GM21528 (cell line): ENCODE data around the gene KCNQ1OT1.

Source experiments
- ATAC-seq: cut with Tn5 transposase; IDR thresholded peaks from one replicate; pipeline ENCODE4 v1.9.1; 2021; ENCODE audit warnings: mild to moderate bottlenecking, moderate library complexity; ENCODE audit not compliant: unreplicated experiment, low FRiP score

The KCNQ1OT1 gene

DNA sequence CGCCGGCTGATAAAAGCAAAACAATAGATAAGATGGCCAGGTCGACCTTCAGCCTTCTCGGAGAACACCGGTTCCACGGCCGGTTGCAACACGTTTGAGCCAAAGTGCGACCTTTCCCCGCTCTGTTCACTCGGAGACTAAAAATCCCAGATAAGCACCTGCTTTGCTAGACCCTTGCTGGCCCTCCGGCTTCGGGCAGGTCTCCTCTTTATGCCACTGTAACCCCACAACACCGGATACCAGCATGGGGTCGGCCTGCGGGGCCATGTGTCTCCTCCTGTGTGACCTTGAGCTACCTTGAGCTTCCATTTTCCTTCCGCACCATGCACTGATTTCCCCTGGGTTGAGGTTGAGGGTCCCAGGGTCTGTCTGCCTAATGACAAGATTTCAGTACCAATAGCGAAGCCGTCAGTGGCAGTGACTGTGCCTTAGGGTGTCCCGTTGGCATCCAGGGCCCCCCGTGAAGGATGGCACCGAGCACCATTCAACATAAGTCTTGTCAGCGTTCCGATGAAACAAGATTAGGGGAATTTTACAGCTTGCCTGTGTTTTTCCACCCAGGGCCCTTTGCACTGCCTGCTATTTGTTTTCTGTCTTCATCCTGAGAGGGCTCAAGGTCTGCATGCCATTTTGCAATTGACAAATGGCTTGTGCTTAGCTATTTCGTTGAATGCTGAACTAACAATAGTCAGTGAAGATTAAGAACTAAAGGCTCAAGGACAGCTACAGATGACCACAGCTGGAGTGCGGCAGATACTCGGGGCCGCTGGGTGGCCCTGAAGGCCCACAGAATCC, 136.4 kb downstream of the KCNQ1OT1 start:
- ATAC-seq, result no peak

DNA sequence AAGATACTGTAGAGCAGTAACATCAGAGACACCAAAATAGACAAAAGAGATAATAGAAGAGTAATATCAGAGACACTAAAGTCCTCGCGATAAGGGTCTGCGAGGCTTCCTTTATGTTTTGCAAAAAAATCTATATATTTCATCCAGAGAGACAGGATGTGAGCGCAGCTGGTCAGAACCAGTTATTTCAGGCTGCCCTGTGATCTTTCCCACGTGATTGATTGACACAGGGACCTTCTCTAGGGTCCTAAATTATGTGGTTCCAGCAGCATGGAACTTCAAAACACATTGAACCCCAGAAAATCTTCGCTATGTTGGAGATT, 136.9 kb downstream of the KCNQ1OT1 start:
- ATAC-seq, result no peak

DNA sequence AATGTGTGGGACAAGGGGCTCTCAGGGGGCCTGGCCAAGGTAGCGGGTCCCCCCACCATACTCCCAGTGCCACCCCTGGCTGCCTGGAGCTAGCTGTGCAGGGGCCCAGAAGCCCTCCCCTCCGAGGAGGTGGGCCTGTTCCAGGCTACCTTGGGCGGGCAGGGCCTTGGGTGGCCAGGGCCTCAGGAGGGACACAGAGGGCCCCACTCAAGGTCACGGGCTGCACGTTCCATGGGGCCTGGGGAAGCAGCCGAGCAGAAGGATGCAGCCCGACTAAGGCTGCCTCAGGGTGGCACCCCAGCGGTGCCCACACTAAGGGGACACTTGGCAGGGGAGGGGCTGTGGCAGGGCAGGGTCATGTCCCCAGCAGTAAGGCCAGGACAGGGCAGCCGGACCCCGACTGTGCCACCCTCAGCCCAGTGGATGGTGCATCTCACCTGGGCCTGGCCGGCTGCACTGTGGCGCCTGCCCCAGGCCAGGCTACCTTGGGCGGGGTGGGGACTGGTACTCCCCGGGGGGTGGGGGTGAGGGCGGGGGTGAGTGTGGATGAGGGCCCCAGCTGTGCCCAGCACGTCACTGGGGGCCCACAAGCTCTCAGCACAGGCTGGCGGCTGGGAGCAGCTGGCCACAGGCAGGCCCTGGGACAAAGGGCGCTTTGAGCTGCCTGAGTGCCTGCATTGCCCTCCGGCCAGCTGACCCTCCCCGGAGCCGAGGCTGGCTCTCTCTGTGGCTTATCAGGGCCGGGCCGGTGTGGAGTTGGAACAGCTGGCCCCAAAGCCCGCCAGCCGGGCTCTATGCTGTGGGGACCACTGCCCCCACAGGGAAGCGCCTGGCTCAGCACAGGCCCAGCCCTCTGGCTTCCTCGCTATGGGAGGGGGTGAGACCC, 137.9 kb downstream of the KCNQ1OT1 start:
- ATAC-seq, result no peak

- ATAC-seq, result no peak
These were observed 140.1 kb downstream of the KCNQ1OT1 start for GRCh38 chr11:2559527-2560311.

- ATAC-seq, result no peak
These were observed 140.8 kb downstream of the KCNQ1OT1 start for GRCh38 chr11:2558861-2559526.

- no peak for ATAC-seq
These were observed 141.4 kb downstream of the KCNQ1OT1 start for GRCh38 chr11:2558397-2558796.
